ENCODE results near the gene ITGA1.

GRCh38 chr5:52989781-52990527 lies 202.2 kb downstream of the ITGA1 start:
- TF ChIP-seq POLR2AphosphoS5 (IDR thresholded peaks at IDR 0.05; ENCODE audit: low read depth, low read length) (no peak), CHD2 (IDR thresholded peaks at IDR 0.05; ENCODE audit: low read length) (no peak), EP300 (IDR thresholded peaks at IDR 0.05; ENCODE audit: borderline replicate concordance in 1 of 2, low read depth in 2 of 2, low read length in 2 of 2) (no peak), GTF2F1 (IDR thresholded peaks at IDR 0.05; ENCODE audit: borderline replicate concordance, low read depth, low read length) (no peak), EZH2 (IDR thresholded peaks at IDR 0.05; ENCODE audit: low read depth, low read length, severe bottlenecking) (no peak), RAD21 (IDR thresholded peaks at IDR 0.05 in 1 of 2, conservative IDR thresholded peaks at IDR 0.05 in 1 of 2; ENCODE audit: low read depth in 2 of 2, low read length in 2 of 2) (peak; percentile 62 to 72)
- TF ChIP-seq, protein P1, sequence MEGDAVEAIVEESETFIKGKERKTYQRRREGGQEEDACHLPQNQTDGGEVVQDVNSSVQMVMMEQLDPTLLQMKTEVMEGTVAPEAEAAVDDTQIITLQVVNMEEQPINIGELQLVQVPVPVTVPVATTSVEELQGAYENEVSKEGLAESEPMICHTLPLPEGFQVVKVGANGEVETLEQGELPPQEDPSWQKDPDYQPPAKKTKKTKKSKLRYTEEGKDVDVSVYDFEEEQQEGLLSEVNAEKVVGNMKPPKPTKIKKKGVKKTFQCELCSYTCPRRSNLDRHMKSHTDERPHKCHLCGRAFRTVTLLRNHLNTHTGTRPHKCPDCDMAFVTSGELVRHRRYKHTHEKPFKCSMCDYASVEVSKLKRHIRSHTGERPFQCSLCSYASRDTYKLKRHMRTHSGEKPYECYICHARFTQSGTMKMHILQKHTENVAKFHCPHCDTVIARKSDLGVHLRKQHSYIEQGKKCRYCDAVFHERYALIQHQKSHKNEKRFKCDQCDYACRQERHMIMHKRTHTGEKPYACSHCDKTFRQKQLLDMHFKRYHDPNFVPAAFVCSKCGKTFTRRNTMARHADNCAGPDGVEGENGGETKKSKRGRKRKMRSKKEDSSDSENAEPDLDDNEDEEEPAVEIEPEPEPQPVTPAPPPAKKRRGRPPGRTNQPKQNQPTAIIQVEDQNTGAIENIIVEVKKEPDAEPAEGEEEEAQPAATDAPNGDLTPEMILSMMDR (IDR thresholded peaks at IDR 0.05; ENCODE audit: control extremely low read depth in 1 of 3, insufficient read depth in 1 of 3, low read depth in 1 of 3, low read length in 3 of 3): peak; percentile 45 to 52 (median 45)
